Coronary artery (tissue), 2 donors: Measurements from ENCODE around the gene SETBP1.

Experiments used
- DNase-seq: peaks from one replicate; pipeline ENCODE4 v3.0.0-alpha.2; 2017; ENCODE audit warnings: low spot score
- H3K27ac ChIP-seq, 2 donors: fragments of 200-600 bp; sonication (generic); one replicate each; pipeline ENCODE4 v1.5.1; 2016 to 2019
- H3K4me3 ChIP-seq: fragments of 200-600 bp; sonication (generic); 2 replicates; pipeline ENCODE4 v1.5.1; 2016; ENCODE audit warnings: mild to moderate bottlenecking, moderate library complexity
- CTCF ChIP-seq: fragments of 200-600 bp; sonication (generic); IDR thresholded peaks from one replicate; pipeline ENCODE4 v1.5.1; 2019; ENCODE audit warnings: antibody characterized with exemption

The SETBP1 gene

DNA sequence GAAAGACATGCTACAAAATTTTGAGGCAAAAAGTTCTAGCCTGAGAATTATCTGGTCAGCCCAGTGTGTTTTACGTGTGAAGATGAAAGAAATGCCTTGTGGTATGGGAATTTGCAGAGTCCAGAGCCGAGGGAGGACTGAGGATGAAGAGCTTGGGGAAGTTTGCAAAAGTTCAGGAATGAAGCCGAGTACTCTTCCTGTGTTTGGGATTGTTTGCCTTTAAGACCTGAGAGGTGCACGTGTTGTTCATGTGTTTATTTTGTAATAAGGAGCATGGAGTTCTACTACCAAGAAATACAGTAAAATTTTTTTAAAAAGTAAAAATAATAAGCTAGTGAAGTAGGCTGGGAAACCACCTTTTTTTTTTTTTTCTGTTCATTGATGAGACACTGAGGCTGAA is 14.8 kb downstream of the SETBP1 start:
- DNase-seq: no peak
- TF ChIP-seq CTCF: no peak
- H3K4me3 ChIP-seq: no peak overlapping the region
- H3K27ac ChIP-seq: no peak overlapping the region

GRCh38 chr18:44696892-44697291 is 16.2 kb downstream of the SETBP1 start:
- Histone ChIP-seq H3K27ac (peak overlapping the region in 1 of 2 donors; percentile 60), H3K4me3 (peak overlapping the region; percentile 32)
- no peak for TF ChIP-seq CTCF
- DNase-seq: no peak

GRCh38 chr18:44697315-44697714 is 16.6 kb downstream of the SETBP1 start:
- peak overlapping the region; percentile 32 for H3K4me3 ChIP-seq
- no peak for DNase-seq
- H3K27ac ChIP-seq: peak overlapping the region in 1 of 2 donors; percentile 60
- TF ChIP-seq CTCF: no peak

DNA sequence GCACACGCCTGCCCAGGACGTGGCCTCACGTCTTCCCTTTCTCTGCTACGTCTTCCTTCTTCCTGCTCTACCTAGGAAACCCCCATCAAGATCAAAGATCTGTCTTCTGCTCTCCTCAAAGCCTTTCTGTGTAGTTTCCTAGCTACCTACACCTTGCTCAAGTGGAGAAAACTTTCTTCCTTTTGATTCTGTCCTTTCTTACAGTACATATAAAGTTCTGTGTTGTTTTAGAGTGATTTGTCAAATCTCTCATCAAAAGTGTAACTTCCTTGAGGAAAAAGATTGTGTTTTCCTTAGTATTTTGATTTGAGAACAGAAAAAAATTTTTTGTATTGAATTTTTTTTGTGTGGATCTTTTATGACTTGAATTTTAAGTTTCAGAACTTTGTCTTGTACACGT is 17.8 kb downstream of the SETBP1 start:
- TF ChIP-seq CTCF: no peak
- DNase-seq: no peak
- Histone ChIP-seq H3K27ac (no peak overlapping the region), H3K4me3 (no peak overlapping the region)

- no peak for DNase-seq
- Histone ChIP-seq H3K27ac (peak overlapping the region; percentile 48 to 51), H3K4me3 (no peak overlapping the region)
- no peak for TF ChIP-seq CTCF
Observed at GRCh38 chr18:44699572-44700261, 19.0 kb downstream of the SETBP1 start.

DNA sequence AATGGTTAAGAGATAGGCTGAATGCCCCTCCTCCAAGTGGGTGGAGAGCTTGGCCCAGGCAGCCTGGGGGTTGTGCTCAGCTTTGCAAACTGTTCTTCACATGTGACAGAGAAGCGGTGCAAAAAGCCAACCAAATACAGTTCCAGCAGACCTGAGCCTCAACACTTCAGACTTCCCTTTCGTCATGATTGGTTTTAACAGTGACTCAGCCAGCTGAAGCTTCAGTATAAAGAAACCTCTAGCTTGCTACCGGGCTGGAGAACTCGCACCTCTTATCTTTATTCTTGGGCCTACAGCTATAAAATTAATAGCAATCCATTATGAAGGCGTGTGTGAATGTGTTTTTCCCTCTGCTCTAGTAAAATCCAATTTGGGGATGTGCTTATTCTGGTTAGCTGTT is 20.0 kb downstream of the SETBP1 start:
- no peak overlapping the region for H3K4me3 ChIP-seq
- TF ChIP-seq CTCF: no peak
- DNase-seq: no peak
- peak overlapping the region; percentile 51 to 62 for H3K27ac ChIP-seq

- peak overlapping the region; percentile 29 for H3K4me3 ChIP-seq
- DNase-seq: no peak
- no peak for TF ChIP-seq CTCF
- H3K27ac ChIP-seq: peak overlapping the region; percentile 51 to 62
Observed at GRCh38 chr18:44701227-44701626, 20.5 kb downstream of the SETBP1 start.
